HepG2 (cell line): ENCODE measurements around the gene RHOV. TPM values are rescaled to one million over a fixed set of nuclear protein-coding genes. Genes with fewer than 3 reads are reported as not detected.

Experiments
- ATAC-seq: fragments of 200-7000 bp; cut with Tn5 transposase; 3 replicates; pipeline ENCODE4 v1.9.1; 2020; ENCODE audit warnings: mild to moderate bottlenecking, moderate library complexity
- BruUV-seq: library from RNA; stranded (reverse); fragments of 400-500 nt; replicated peaks from 2 replicates; lab custom pipeline; 2021; lab: Mats Ljungman, UMichigan
- CTCF ChIA-PET: fragments of 300-600 bp; formaldehyde crosslinking; extraction: SDS; loops from one replicate; lab custom pipeline; 2021; ENCODE audit warnings: low total read pairs, inconsistent platforms, low intra/inter-chr PET ratio; lab: Yijun Ruan, JAX
- POLR2A ChIA-PET: fragments of 350-600 bp; sonication (Branson Sonifier 250); formaldehyde crosslinking; loops from one replicate; lab custom pipeline; 2020; ENCODE audit warnings: antibody characterized with exemption, inconsistent platforms; lab: Yijun Ruan, JAX
- DNase-seq: peaks from one replicate; pipeline ENCODE4 v3.0.0-alpha.2; 2015; ENCODE audit warnings: low spot score
- FAIRE-seq: peaks from 3 replicates; lab custom pipeline; 2011; peaks lifted over from hg19 to GRCh38; lab: Jason Lieb, UNC
- H2AFZ ChIP-seq: one replicate; pipeline ENCODE4 v1.6.1; 2011; ENCODE audit warnings: low read length, inconsistent platforms
- H3K27ac ChIP-seq: fragments of 300-600 bp; 3 replicates; pipeline ENCODE4 v1.8.0; 2011; ENCODE audit warnings: mixed run types, mild to moderate bottlenecking, mixed read lengths, low read length, inconsistent platforms; ENCODE audit not compliant: insufficient read depth; ENCODE audit errors: extremely low read length
- H3K27me3 ChIP-seq, 2 experiments: fragments of 200-600 bp in 1 of 2; 2 replicates in 1 of 2; 3 replicates in 1 of 2; pipeline versions ENCODE4 v1.6.0 to v1.8.0; 2011; ENCODE audit warnings: low read length in 2 of 2, mild to moderate bottlenecking in 2 of 2, moderate library complexity in 2 of 2, inconsistent platforms in 1 of 2; ENCODE audit not compliant: insufficient read depth in 2 of 2, control insufficient read depth in 1 of 2
- H3K36me3 ChIP-seq, 2 experiments: fragments of 200-600 bp in 1 of 2; replicated peaks in 1 of 2; 2 replicates in 1 of 2; 3 replicates in 1 of 2; pipeline versions ENCODE4 v1.5.1 to v1.8.0; 2011; ENCODE audit warnings: low read length in 2 of 2, inconsistent platforms in 1 of 2; ENCODE audit not compliant: insufficient read depth in 2 of 2, control insufficient read depth in 1 of 2
- H3K4me1 ChIP-seq: 2 replicates; pipeline ENCODE4 v1.5.1; 2012; ENCODE audit warnings: low read length, inconsistent platforms; ENCODE audit not compliant: insufficient read depth
- H3K4me2 ChIP-seq: 2 replicates; pipeline ENCODE4 v1.6.0; 2011; ENCODE audit warnings: low read depth, low read length, inconsistent platforms
- H3K4me3 ChIP-seq, 3 experiments: fragments of 200-600 bp in 1 of 3; sonication (generic), shearing (Covaris generic) in 1 of 3; replicated peaks in 1 of 3; 2 replicates each; pipeline ENCODE4 v1.5.1; 2011 to 2016; ENCODE audit warnings: low read length in 3 of 3, inconsistent platforms in 2 of 3, low read depth in 2 of 3, mild to moderate bottlenecking in 2 of 3, control low read depth in 1 of 3, mixed read lengths in 1 of 3; ENCODE audit not compliant: insufficient read depth in 1 of 3
- H3K79me2 ChIP-seq: one replicate; pipeline ENCODE4 v1.6.1; 2011; ENCODE audit warnings: low read length, inconsistent platforms; ENCODE audit not compliant: insufficient read depth
- H3K9ac ChIP-seq: 2 replicates; pipeline ENCODE4 v1.6.0; 2011; ENCODE audit warnings: mild to moderate bottlenecking, low read depth, low read length, inconsistent platforms; ENCODE audit not compliant: insufficient read depth
- H3K9me3 ChIP-seq: 2 replicates; pipeline ENCODE4 v1.5.1; 2012; ENCODE audit warnings: mild to moderate bottlenecking, low read length
- H4K20me1 ChIP-seq: 2 replicates; pipeline ENCODE4 v1.6.0; 2011; ENCODE audit warnings: inconsistent platforms, mild to moderate bottlenecking, low read length, moderate library complexity; ENCODE audit not compliant: insufficient read depth
- BCL6 ChIP-seq: IDR thresholded peaks from 2 replicates; pipeline ENCODE4 v1.6.1; 2016; ENCODE audit warnings: missing genetic modification reagents, missing compliant biosample characterization
- FOXK1 ChIP-seq: sonication (generic); formaldehyde crosslinking; IDR thresholded peaks from 2 replicates; pipeline ENCODE4 v1.4.0; 2020; ENCODE audit warnings: low read depth, missing genetic modification reagents, borderline replicate concordance
- HNRNPH1 ChIP-seq: fragments of 200-400 bp; formaldehyde crosslinking; optimal IDR thresholded peaks from 2 replicates; pipeline ENCODE3; 2017; ENCODE audit warnings: mild to moderate bottlenecking, low read depth, low read length
- KLF12 ChIP-seq: sonication (generic); formaldehyde crosslinking; IDR thresholded peaks from 2 replicates; pipeline ENCODE4 v1.4.0; 2020; ENCODE audit warnings: missing genetic modification reagents, borderline replicate concordance
- MTF1 ChIP-seq: sonication (generic); formaldehyde crosslinking; IDR thresholded peaks from 2 replicates; pipeline ENCODE4 v1.5.0; 2020; ENCODE audit warnings: missing genetic modification reagents
- NR3C1 ChIP-seq: sonication (generic); formaldehyde crosslinking; IDR thresholded peaks from 2 replicates; pipeline ENCODE4 v1.4.0; 2020; ENCODE audit warnings: missing genetic modification reagents
- RBAK ChIP-seq: sonication (generic); formaldehyde crosslinking; IDR thresholded peaks from 2 replicates; pipeline ENCODE4 v1.5.1; 2020; ENCODE audit warnings: mild to moderate bottlenecking, missing genetic modification reagents
- REPIN1 ChIP-seq: sonication (generic); formaldehyde crosslinking; IDR thresholded peaks from 2 replicates; pipeline ENCODE4 v1.8.0; 2022; ENCODE audit warnings: missing genetic modification reagents, low read depth, mild to moderate bottlenecking, borderline replicate concordance
- ZMYM4 ChIP-seq: sonication (generic); formaldehyde crosslinking; IDR thresholded peaks from 2 replicates; pipeline ENCODE4 v1.8.1; 2023; ENCODE audit warnings: mild to moderate bottlenecking, missing genetic modification reagents
- ZNF256 ChIP-seq: sonication (generic); formaldehyde crosslinking; conservative IDR thresholded peaks from 2 replicates; pipeline ENCODE4 v1.4.0; 2020; ENCODE audit warnings: missing genetic modification reagents
- ZNF768 ChIP-seq: sonication (generic); formaldehyde crosslinking; IDR thresholded peaks from 2 replicates; pipeline ENCODE4 v1.4.0; 2020; ENCODE audit warnings: missing genetic modification reagents
- ZNF781 ChIP-seq: sonication (generic); formaldehyde crosslinking; IDR thresholded peaks from 2 replicates; pipeline ENCODE4 v1.5.1; 2020; ENCODE audit warnings: borderline replicate concordance, mild to moderate bottlenecking, missing genetic modification reagents; ENCODE audit errors: not compliant biosample characterization
- ZSCAN21 ChIP-seq: sonication (generic); formaldehyde crosslinking; IDR thresholded peaks from 2 replicates; pipeline ENCODE4 v1.8.0; 2022; ENCODE audit warnings: mild to moderate bottlenecking, missing genetic modification reagents, moderate library complexity, borderline replicate concordance
- WGBS: methylation state at CpG from one replicate; pipeline ENCODE4 v1.1.6; 2017; ENCODE audit warnings: low lambda C conversion rate; 5-methylcytosine and 5-hydroxymethylcytosine counted together
- in situ Hi-C: cut with HindIII; loops from 2 replicates; pipeline ENCODE4 v1.10.0; 2017; ENCODE audit warnings: low pct_unique_long_range_greater_than_20kb; ENCODE audit not compliant: extremely low pct_ligation_motif_present
- intact Hi-C: fragments of 100-400 bp; cut with micrococcal nuclease; formaldehyde crosslinking; loops from one replicate; pipeline ENCODE4 v1.10.0; 2022; ENCODE audit not compliant: unreplicated experiment
- polyA plus RNA-seq, 8 experiments: library from polyadenylated mRNA; depleted of rRNA in 3 of 8; stranded (reverse) in 7 of 8; unstranded in 1 of 8; fragments of >200 nt; fragmentation: Illumina TruSeq in 4 of 8; extraction: Trizol in 4 of 8; gene quantifications; 2 replicates each; pipeline versions ENCODE4 v1.2.1 to v1.2.3, GENCODE V29; 2011 to 2016; ENCODE audit warnings: low read depth in 4 of 8, missing spikeins in 1 of 8, mixed read lengths in 1 of 8; ENCODE audit not compliant: insufficient read depth in 1 of 8
- total RNA-seq, 5 experiments: library from RNA; depleted of rRNA; stranded (reverse); fragments of >200 nt; fragmentation: Illumina TruSeq; extraction: Trizol; gene quantifications; 2 replicates each; pipeline ENCODE4 v1.2.3, GENCODE V29; 2016; ENCODE audit warnings: low read depth in 1 of 5
- TF ChIP-seq, protein P1 (sequence below): IDR thresholded peaks from 2 replicates; pipeline ENCODE4 v1.4.0; 2020; ENCODE audit warnings: mild to moderate bottlenecking, missing genetic modification reagents
- TF ChIP-seq, protein P2 (sequence below): sonication (generic); formaldehyde crosslinking; IDR thresholded peaks from 2 replicates; pipeline ENCODE4 v1.4.0; 2020; ENCODE audit warnings: missing genetic modification reagents, borderline replicate concordance

RHOV gene
- total and polyA plus RNA-seq, 2 of the 13 experiments (the other 11 are each of a cell fraction or from before 2014, with no cell fraction given): 0.17 to 0.18 TPM

DNA sequence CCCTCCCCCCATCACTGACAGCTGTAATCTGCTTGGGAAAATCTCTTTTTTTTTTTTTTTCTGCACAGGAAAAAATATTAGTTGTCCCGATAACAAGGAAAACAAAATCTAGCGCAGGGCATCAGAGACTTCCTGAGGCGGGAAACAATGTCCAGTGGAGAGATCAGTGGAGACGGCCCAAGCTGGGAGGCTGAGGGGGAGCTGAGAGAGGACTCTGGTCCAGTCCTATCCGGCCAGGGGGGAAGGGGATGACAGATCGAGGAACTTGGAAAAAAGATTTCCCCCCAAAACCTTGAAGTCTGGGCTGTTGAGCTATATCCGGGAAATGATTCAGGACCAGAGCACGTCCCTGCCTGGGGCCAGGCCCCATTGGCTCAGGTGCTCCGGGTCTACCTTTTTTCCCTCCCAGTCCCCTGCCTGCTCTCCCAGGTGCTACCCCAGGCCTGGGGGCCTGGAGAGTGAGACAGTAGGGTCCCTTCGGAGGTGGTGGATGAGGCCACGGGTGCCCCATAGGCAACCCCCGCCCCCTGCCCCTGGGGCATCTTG is 41.2 kb upstream of the RHOV start (continued):
- no peak for TF ChIP-seq ZMYM4 (CRISPR knock-in tag)
- TF ChIP-seq REPIN1 (CRISPR knock-in tag): no peak
- no peak for TF ChIP-seq FOXK1

GRCh38 chr15:40914486-40914885 is 40.5 kb upstream of the RHOV start:
- peaks cover 70% of the 10 kb centered on the region for H3K4me1 ChIP-seq
- no TSS peak for BruUV-seq
- peak overlapping the region; percentile 6; the same call in 1 of the 2 replicates for H3K4me2 ChIP-seq
- ChIA-PET CTCF (interaction anchor here (1.1 kb wide), 1 partner anchor 271 kb away, joined by 3 read pairs; no protein-coding TSS in a partner anchor), POLR2A (interaction anchor here (1.3 kb wide), 1 partner anchor 18 kb away, joined by 3 read pairs; no protein-coding TSS in a partner anchor)
- no peak for FAIRE-seq
- peak; percentile 11; the same call in 1 of the 3 replicates for ATAC-seq
- no peak overlapping the region for H3K9ac ChIP-seq
- WGBS: 7% methylated on average over 3 of the region's 8 CpGs
- H4K20me1 ChIP-seq: no peaks in the 10 kb centered on the region
- in situ Hi-C loops: no loop called here
- H3K79me2 ChIP-seq: no peaks in the 10 kb centered on the region
- no peak for DNase-seq
- no peak overlapping the region for H3K27ac ChIP-seq
- no peak overlapping the region for H2AFZ ChIP-seq
- H3K4me3 ChIP-seq: no peak overlapping the region; a peak in 1 of 6 replicates
- no peaks in the 10 kb centered on the region for H3K36me3 ChIP-seq
- peaks cover 0 to 17% of the 10 kb centered on the region in 2 experiments; a peak in 3 of 5 replicates for H3K27me3 ChIP-seq
- no peaks in the 10 kb centered on the region for H3K9me3 ChIP-seq
- intact Hi-C loops: no loop called here
- no peak for TF ChIP-seq MTF1 (CRISPR knock-in tag)
- TF ChIP-seq KLF12 (CRISPR knock-in tag): no peak
- TF ChIP-seq, protein P1, sequence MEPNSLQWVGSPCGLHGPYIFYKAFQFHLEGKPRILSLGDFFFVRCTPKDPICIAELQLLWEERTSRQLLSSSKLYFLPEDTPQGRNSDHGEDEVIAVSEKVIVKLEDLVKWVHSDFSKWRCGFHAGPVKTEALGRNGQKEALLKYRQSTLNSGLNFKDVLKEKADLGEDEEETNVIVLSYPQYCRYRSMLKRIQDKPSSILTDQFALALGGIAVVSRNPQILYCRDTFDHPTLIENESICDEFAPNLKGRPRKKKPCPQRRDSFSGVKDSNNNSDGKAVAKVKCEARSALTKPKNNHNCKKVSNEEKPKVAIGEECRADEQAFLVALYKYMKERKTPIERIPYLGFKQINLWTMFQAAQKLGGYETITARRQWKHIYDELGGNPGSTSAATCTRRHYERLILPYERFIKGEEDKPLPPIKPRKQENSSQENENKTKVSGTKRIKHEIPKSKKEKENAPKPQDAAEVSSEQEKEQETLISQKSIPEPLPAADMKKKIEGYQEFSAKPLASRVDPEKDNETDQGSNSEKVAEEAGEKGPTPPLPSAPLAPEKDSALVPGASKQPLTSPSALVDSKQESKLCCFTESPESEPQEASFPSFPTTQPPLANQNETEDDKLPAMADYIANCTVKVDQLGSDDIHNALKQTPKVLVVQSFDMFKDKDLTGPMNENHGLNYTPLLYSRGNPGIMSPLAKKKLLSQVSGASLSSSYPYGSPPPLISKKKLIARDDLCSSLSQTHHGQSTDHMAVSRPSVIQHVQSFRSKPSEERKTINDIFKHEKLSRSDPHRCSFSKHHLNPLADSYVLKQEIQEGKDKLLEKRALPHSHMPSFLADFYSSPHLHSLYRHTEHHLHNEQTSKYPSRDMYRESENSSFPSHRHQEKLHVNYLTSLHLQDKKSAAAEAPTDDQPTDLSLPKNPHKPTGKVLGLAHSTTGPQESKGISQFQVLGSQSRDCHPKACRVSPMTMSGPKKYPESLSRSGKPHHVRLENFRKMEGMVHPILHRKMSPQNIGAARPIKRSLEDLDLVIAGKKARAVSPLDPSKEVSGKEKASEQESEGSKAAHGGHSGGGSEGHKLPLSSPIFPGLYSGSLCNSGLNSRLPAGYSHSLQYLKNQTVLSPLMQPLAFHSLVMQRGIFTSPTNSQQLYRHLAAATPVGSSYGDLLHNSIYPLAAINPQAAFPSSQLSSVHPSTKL (CRISPR knock-in tag): peak; percentile 13; the same call in 1 of the 2 replicates
- TF ChIP-seq ZSCAN21: 0 out of 2 replicates have a peak, but pooled peaks have one; percentile 43
- TF ChIP-seq, protein P2, sequence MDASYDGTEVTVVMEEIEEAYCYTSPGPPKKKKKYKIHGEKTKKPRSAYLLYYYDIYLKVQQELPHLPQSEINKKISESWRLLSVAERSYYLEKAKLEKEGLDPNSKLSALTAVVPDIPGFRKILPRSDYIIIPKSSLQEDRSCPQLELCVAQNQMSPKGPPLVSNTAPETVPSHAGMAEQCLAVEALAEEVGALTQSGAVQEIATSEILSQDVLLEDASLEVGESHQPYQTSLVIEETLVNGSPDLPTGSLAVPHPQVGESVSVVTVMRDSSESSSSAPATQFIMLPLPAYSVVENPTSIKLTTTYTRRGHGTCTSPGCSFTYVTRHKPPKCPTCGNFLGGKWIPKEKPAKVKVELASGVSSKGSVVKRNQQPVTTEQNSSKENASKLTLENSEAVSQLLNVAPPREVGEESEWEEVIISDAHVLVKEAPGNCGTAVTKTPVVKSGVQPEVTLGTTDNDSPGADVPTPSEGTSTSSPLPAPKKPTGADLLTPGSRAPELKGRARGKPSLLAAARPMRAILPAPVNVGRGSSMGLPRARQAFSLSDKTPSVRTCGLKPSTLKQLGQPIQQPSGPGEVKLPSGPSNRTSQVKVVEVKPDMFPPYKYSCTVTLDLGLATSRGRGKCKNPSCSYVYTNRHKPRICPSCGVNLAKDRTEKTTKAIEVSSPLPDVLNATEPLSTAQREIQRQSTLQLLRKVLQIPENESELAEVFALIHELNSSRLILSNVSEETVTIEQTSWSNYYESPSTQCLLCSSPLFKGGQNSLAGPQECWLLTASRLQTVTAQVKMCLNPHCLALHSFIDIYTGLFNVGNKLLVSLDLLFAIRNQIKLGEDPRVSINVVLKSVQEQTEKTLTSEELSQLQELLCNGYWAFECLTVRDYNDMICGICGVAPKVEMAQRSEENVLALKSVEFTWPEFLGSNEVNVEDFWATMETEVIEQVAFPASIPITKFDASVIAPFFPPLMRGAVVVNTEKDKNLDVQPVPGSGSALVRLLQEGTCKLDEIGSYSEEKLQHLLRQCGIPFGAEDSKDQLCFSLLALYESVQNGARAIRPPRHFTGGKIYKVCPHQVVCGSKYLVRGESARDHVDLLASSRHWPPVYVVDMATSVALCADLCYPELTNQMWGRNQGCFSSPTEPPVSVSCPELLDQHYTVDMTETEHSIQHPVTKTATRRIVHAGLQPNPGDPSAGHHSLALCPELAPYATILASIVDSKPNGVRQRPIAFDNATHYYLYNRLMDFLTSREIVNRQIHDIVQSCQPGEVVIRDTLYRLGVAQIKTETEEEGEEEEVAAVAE: no peak
- no peak for TF ChIP-seq ZNF256 (CRISPR knock-in tag)
- no peak for TF ChIP-seq RBAK (CRISPR knock-in tag)
- no peak for TF ChIP-seq BCL6 (CRISPR knock-in tag)
- no peak; the same call in 1 of the 2 replicates for TF ChIP-seq ZNF768 (CRISPR knock-in tag)
- no peak for TF ChIP-seq ZNF781 (CRISPR knock-in tag)
- TF ChIP-seq NR3C1: no peak
- no peak for TF ChIP-seq HNRNPH1
